ENCODE measurements around the gene DENND1A. TPM values are rescaled to one million over a fixed set of nuclear protein-coding genes. Genes with fewer than 3 reads are reported as not detected.

The DENND1A gene
- total RNA-seq, 1 experiment from 2014 or later: 42.5 TPM

DNA sequence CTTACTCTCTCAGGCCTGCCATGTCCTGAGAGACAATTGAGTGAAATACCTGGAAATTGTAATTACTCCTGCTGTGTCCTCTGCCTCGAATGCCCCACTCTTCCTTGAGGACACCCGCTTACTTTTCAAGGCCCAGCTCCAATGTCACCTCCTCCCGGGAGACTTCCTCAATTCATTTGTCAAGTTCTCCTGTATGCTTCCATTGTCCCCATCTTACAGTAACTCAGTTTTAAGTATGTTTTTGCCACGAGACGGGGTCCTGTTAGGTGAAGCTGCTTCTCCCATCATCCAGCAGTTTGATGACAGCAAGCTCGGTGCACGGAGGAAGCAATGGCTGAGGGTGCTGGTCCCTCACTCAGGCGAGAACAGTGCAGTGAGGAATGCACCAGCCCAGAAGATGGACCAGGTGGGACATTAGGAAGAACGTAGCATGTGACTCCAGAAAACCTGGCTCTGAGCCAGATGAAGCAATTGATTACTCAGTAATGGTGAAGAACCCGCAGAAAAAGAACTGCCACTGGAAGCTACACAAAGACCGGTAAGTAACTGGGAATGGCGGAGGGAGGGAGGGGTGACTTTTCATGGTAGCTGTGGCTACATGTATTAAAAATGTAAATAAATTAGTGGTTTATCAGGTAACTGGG is 274.8 kb downstream of the DENND1A start:
- no peaks in the 10 kb centered on the region for H3K27me3 Mint-ChIP-seq (ENCODE audit: insufficient read depth, unreplicated experiment)
- H3K9me3 Mint-ChIP-seq (ENCODE audit: unreplicated experiment): no peaks in the 10 kb centered on the region
- no TSS peak for BruUV-seq (replicated peaks)
- H3K4me1 Mint-ChIP-seq (ENCODE audit: insufficient read depth, unreplicated experiment): no peaks in the 10 kb centered on the region
- CTCF ChIA-PET: no interaction called here
- no peak overlapping the region for H3K4me3 Mint-ChIP-seq (ENCODE audit: unreplicated experiment)
- peaks cover 6% of the 10 kb centered on the region for H3K36me3 Mint-ChIP-seq (ENCODE audit: insufficient read depth, unreplicated experiment)
- no peak for TF ChIP-seq CTCF (IDR thresholded peaks at IDR 0.05; ENCODE audit: unreplicated experiment)
- no peak overlapping the region for H3K27ac Mint-ChIP-seq (ENCODE audit: low read depth, unreplicated experiment)
- no peak for DNase-seq (ENCODE audit: unreplicated experiment)
- intact Hi-C loops (cut with micrococcal nuclease): no loop called here
- POLR2A ChIA-PET: interaction anchor here (0.6 to 1.1 kb wide), 3 partner anchors 9 to 1208 kb away, joined by 3 to 4 read pairs (median 3); no protein-coding TSS in a partner anchor

DNA sequence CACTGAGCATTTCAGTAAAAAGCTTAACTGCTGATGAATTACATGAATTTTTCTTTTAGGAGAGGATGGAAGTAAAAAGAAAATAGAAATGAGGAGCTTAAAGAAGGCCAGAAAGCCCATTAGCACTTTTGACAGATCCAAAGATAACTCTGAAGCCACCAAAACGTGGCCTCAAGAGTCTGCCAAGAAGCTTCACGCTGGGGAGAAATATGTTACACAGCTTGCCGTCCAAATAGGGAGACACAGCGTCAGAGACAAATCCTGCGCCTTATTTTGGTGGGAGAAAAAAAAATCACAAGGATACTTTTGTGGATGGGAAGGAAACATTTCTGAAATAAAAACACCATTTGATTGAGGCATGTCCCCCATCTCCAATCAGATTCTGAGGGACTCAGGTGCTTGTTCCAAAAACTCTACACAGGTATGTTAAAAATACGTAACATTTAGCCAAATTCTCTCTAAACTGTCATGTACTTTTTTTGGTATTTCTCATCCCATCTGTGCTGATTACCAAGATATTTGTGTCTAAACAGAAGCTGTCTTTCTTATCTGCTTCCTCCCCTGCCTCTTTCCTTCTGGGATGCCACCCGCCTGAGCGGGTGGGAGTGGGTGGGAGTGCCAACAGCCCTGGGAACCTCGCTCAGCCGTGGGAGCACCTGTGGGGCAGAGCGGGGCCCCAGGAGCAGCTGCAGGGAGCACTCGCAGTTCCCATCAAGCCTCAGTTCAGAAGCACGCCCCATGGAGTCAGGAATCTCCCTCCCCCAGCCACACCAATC is 275.5 kb downstream of the DENND1A start:
- CTCF ChIA-PET: no interaction called here
- H3K36me3 Mint-ChIP-seq (ENCODE audit: insufficient read depth, unreplicated experiment): peaks cover 5% of the 10 kb centered on the region
- H3K27me3 Mint-ChIP-seq (ENCODE audit: insufficient read depth, unreplicated experiment): no peaks in the 10 kb centered on the region
- no peak for DNase-seq (ENCODE audit: unreplicated experiment)
- intact Hi-C loops (cut with micrococcal nuclease): no loop called here
- TF ChIP-seq CTCF (IDR thresholded peaks at IDR 0.05; ENCODE audit: unreplicated experiment): no peak
- H3K4me1 Mint-ChIP-seq (ENCODE audit: insufficient read depth, unreplicated experiment): no peaks in the 10 kb centered on the region
- no peaks in the 10 kb centered on the region for H3K9me3 Mint-ChIP-seq (ENCODE audit: unreplicated experiment)
- no TSS peak for BruUV-seq (replicated peaks)
- POLR2A ChIA-PET: interaction anchor here (0.6 to 1.1 kb wide), 3 partner anchors 8 to 1209 kb away, joined by 3 to 4 read pairs (median 3); no protein-coding TSS in a partner anchor
- no peak overlapping the region for H3K4me3 Mint-ChIP-seq (ENCODE audit: unreplicated experiment)
- H3K27ac Mint-ChIP-seq (ENCODE audit: low read depth, unreplicated experiment): no peak overlapping the region

- no TSS peak for BruUV-seq (replicated peaks)
- intact Hi-C loops (cut with micrococcal nuclease): no loop called here
- Mint-ChIP-seq H3K36me3 (ENCODE audit: insufficient read depth, unreplicated experiment) (no peaks in the 10 kb centered on the region), H3K9me3 (ENCODE audit: unreplicated experiment) (no peaks in the 10 kb centered on the region), H3K4me3 (ENCODE audit: unreplicated experiment) (no peak overlapping the region), H3K27ac (ENCODE audit: low read depth, unreplicated experiment) (no peak overlapping the region), H3K4me1 (ENCODE audit: insufficient read depth, unreplicated experiment) (no peaks in the 10 kb centered on the region), H3K27me3 (ENCODE audit: insufficient read depth, unreplicated experiment) (no peaks in the 10 kb centered on the region)
- no peak for TF ChIP-seq CTCF (IDR thresholded peaks at IDR 0.05; ENCODE audit: unreplicated experiment)
- ChIA-PET CTCF (interaction anchor here (0.6 kb wide), 2 partner anchors 9 to 342 kb away, joined by 4 to 5 read pairs; no protein-coding TSS in a partner anchor), POLR2A (interaction anchor here (0.7 kb wide), 1 partner anchor 652 kb away, joined by 3 read pairs; no protein-coding TSS in a partner anchor)
- no peak for DNase-seq (ENCODE audit: unreplicated experiment)
These were observed 277.5 kb downstream of the DENND1A start for GRCh38 chr9:123652416-123652815.

GRCh38 chr9:123651871-123652270 is 278.1 kb downstream of the DENND1A start:
- Mint-ChIP-seq H3K27me3 (ENCODE audit: insufficient read depth, unreplicated experiment) (no peaks in the 10 kb centered on the region), H3K4me1 (ENCODE audit: insufficient read depth, unreplicated experiment) (no peaks in the 10 kb centered on the region), H3K4me3 (ENCODE audit: unreplicated experiment) (no peak overlapping the region), H3K9me3 (ENCODE audit: unreplicated experiment) (no peaks in the 10 kb centered on the region), H3K36me3 (ENCODE audit: insufficient read depth, unreplicated experiment) (no peaks in the 10 kb centered on the region), H3K27ac (ENCODE audit: low read depth, unreplicated experiment) (no peak overlapping the region)
- BruUV-seq (replicated peaks): no TSS peak
- no peak for DNase-seq (ENCODE audit: unreplicated experiment)
- CTCF ChIA-PET: interaction anchor here (0.5 to 0.7 kb wide), 6 partner anchors 9 to 559 kb away, joined by 3 to 5 read pairs (median 4); no protein-coding TSS in a partner anchor
- POLR2A ChIA-PET: no interaction called here
- intact Hi-C loops (cut with micrococcal nuclease): no loop called here
- no peak for TF ChIP-seq CTCF (IDR thresholded peaks at IDR 0.05; ENCODE audit: unreplicated experiment)
